ENCODE data around the gene PYGM.

GRCh38 chr11:64698427-64698826 is 61.3 kb downstream of the PYGM start:
- TF ChIP-seq CTCF (conservative IDR thresholded peaks at IDR 0.05 in 1 of 2, IDR thresholded peaks at IDR 0.05 in 1 of 2; ENCODE audit: extremely low read depth in 1 of 2, insufficient read depth in 1 of 2, low read depth in 1 of 2, low read length in 2 of 2) = no peak
- TF ChIP-seq EZH2 (IDR thresholded peaks at IDR 0.05; ENCODE audit: borderline replicate concordance, low read length) = no peak

Data from mammary epithelial cell (primary cell).